ENCODE results near the gene SPAG6. TPM values are rescaled to one million over a fixed set of nuclear protein-coding genes. Genes with fewer than 3 reads are reported as not detected.

SPAG6 gene
- total and polyA plus RNA-seq, 9 of the 15 experiments (the other 6 are each of a cell fraction or from before 2014, with no cell fraction given): 3.5 to 23.1 (median 11.8) TPM

- TF ChIP-seq ZNF785 (CRISPR knock-in tag; IDR thresholded peaks at IDR 0.05) (no peak), NCOA1 (IDR thresholded peaks at IDR 0.05; ENCODE audit: low read depth) (no peak), ZNF143 (CRISPR knock-in tag; IDR thresholded peaks at IDR 0.05) (no peak), FIP1L1 (IDR thresholded peaks at IDR 0.05; ENCODE audit: low read depth, low read length, poor library complexity, severe bottlenecking) (peak; percentile 14), FOXP1 (CRISPR knock-in tag; IDR thresholded peaks at IDR 0.05) (no peak), PCBP1 (IDR thresholded peaks at IDR 0.05; ENCODE audit: low read depth, low read length, poor library complexity, severe bottlenecking) (no peak), PHF21A (IDR thresholded peaks at IDR 0.05; ENCODE audit: borderline replicate concordance, low read depth) (no peak), DDX20 (tag; IDR thresholded peaks at IDR 0.05; ENCODE audit: low read depth) (no peak), ARID1B (IDR thresholded peaks at IDR 0.05) (no peak), PHF8 (IDR thresholded peaks at IDR 0.05; ENCODE audit: borderline replicate concordance, low read length) (peak; percentile 86), ZC3H8 (IDR thresholded peaks at IDR 0.05) (no peak), BACH1 (tag; IDR thresholded peaks at IDR 0.05) (no peak), ZNF274 (IDR thresholded peaks at IDR 0.05; ENCODE audit: borderline replicate concordance, low read depth, low read length) (no peak), ZNF24 (IDR thresholded peaks at IDR 0.05) (no peak), CREBBP (IDR thresholded peaks at IDR 0.05; ENCODE audit: low read depth, low read length) (no peak), FOXA1 (IDR thresholded peaks at IDR 0.05; ENCODE audit: borderline replicate concordance) (no peak), XRCC3 (IDR thresholded peaks at IDR 0.05) (no peak), HLTF (IDR thresholded peaks at IDR 0.05) (peak; percentile 65; the same call in 1 of the 2 replicates), MLLT1 (IDR thresholded peaks at IDR 0.05) (peak; percentile 83 to 94; a peak in 2 of 4 replicates), MBD2 (IDR thresholded peaks at IDR 0.05; ENCODE audit: borderline replicate concordance, low read depth) (no peak), FOXJ2 (tag; IDR thresholded peaks at IDR 0.05) (peak; percentile 50; the same call in 1 of the 2 replicates), RHOXF2B (CRISPR knock-in tag; conservative IDR thresholded peaks at IDR 0.05) (no peak)
- TF ChIP-seq, protein P1, sequence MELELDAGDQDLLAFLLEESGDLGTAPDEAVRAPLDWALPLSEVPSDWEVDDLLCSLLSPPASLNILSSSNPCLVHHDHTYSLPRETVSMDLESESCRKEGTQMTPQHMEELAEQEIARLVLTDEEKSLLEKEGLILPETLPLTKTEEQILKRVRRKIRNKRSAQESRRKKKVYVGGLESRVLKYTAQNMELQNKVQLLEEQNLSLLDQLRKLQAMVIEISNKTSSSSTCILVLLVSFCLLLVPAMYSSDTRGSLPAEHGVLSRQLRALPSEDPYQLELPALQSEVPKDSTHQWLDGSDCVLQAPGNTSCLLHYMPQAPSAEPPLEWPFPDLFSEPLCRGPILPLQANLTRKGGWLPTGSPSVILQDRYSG (tag; conservative IDR thresholded peaks at IDR 0.05; ENCODE audit: low read depth): no peak
- TF ChIP-seq, protein P2, sequence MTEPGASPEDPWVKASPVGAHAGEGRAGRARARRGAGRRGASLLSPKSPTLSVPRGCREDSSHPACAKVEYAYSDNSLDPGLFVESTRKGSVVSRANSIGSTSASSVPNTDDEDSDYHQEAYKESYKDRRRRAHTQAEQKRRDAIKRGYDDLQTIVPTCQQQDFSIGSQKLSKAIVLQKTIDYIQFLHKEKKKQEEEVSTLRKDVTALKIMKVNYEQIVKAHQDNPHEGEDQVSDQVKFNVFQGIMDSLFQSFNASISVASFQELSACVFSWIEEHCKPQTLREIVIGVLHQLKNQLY (CRISPR knock-in tag; conservative IDR thresholded peaks at IDR 0.05): 0 out of 4 replicates have a peak, but pooled peaks of 1 of the 2 experiments have one; percentile 30
- TF ChIP-seq, protein P3, sequence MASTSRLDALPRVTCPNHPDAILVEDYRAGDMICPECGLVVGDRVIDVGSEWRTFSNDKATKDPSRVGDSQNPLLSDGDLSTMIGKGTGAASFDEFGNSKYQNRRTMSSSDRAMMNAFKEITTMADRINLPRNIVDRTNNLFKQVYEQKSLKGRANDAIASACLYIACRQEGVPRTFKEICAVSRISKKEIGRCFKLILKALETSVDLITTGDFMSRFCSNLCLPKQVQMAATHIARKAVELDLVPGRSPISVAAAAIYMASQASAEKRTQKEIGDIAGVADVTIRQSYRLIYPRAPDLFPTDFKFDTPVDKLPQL (IDR thresholded peaks at IDR 0.05; ENCODE audit: extremely low read depth, insufficient read length): no peak
Observed at GRCh38 chr10:22315455-22316285, 29.6 kb upstream of the SPAG6 start (continued).
